KOPT-K1 (cell line): Measurements from ENCODE around the gene HIGD2A.

ENCODE experiments used
- H3K27ac ChIP-seq: fragments of 200-600 bp; sonication (generic); 2 replicates; pipeline ENCODE4 v1.5.1; 2016; ENCODE audit warnings: antibody characterized with exemption, mild to moderate bottlenecking, low read depth, low read length; ENCODE audit not compliant: poor library complexity, severe bottlenecking
- H3K36me3 ChIP-seq: fragments of 200-600 bp; sonication (generic); 2 replicates; pipeline ENCODE4 v1.5.1; 2017; ENCODE audit warnings: antibody characterized with exemption, mild to moderate bottlenecking, low read length, moderate library complexity; ENCODE audit not compliant: insufficient read depth
- H3K9me3 ChIP-seq: fragments of 200-600 bp; sonication (generic); 2 replicates; pipeline ENCODE4 v1.5.1; 2017; ENCODE audit warnings: antibody characterized with exemption, low read length, mild to moderate bottlenecking; ENCODE audit not compliant: insufficient read depth, poor library complexity, severe bottlenecking

HIGD2A gene

DNA sequence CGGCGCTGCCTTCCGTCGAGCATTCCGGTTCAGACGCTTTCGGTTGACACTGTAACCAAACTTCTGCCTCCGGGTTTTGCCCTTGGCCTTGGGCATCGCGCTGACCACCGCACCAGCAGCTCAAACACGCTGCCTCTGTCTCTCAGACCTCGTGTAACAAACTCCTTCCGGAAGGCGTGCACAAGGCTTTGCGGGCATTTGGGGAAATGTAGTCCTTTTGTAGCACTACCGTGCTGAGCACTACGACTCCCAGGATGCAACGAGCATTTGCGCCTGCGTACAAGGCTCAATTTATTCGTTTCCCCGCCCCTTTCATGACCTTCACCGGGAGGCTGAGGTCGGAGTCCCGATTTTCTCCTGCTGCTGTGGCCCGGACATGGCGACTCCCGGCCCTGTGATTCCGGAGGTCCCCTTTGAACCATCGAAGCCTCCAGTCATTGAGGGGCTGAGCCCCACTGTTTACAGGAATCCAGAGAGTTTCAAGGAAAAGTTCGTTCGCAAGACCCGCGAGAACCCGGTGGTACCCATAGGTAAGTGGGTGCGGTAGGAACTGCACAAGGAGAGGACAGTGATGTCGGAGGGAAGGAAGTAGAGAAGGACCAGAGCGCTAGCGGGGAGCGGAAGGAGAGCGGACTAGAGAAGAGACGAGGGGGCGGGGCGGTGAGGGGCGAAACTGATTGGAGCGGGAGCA, at the start of gene HIGD2A, which contains the start of gene NOP16:
Gene HIGD2A (plus strand): TSS at position 308 of the 691 bp plus-strand sequence. CDS start 69 bp downstream, at position 377.
Gene NOP16 (minus strand): TSS at position 155 of the 691 bp plus-strand sequence. CDS start 59 bp downstream, at position 96.
- Histone ChIP-seq H3K27ac (peak within 1 kb of the TSS; percentile 93), H3K36me3 (peaks cover 72% of the 10 kb centered on the region)

DNA sequence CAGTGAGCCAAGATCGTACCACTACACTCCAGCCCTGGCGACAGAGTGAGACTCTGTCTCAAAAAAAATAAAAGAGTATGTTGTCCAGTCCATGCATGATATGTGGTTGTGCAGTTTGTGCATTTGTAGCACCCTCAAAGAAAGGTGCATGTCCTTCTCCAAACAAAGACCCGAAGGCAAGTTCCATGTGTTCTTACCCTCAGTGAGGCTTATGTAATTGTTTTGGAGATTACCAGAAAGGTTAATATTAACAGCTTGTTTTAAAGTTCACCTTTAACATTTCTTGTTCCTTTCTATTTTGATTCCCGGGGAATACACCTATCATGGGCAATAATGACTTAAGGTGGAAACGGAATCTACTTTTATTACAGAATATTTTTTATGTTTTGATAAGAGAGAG, 49.2 kb upstream of the HIGD2A start:
- Histone ChIP-seq H3K27ac (no peak overlapping the region), H3K36me3 (peaks cover 30% of the 10 kb centered on the region), H3K9me3 (peaks cover 5% of the 10 kb centered on the region)

More for the DNA sequence above, at the start of gene HIGD2A, which contains the start of gene NOP16:
- H3K9me3 ChIP-seq, result no peaks in the 10 kb centered on the region

DNA sequence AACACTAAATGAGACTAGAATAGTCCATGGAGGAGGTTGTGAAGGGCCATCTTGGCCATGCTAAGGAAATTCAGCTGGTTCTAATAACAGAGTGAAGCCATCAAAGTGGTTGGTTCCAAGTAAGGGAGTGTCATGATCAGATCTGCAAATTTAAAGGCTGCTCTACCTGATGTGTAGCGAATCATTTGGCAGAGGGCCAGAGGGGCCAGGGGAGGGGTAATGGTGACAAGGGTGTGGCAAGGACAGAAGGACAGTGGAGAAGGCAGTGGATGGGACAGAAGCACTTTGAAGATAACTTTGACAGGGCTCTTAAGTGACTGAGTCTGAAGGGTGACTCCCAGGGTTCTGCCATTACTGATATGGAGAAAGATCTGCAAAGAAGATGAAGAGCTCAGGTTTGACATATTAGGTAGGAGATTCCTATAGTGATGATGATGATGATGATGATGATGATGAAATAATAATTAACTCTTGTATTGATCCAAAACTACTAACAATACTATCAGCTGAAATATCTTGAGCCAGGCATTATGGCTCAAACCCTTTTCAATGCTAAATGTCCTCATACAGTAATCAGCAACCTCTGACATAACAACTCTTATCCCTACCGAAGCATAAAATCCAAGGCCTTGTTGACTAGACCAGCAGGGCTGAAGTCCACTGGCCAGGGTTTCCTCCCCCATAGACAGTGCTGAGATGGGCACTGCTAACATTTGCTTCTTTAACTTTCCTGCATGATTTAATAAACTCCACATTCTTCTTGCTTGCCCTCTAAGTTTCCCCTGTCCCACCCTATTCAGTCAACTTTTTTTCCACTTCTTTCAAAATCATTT, 47.0 kb upstream of the HIGD2A start:
- Histone ChIP-seq H3K27ac (no peak overlapping the region), H3K36me3 (peaks cover 46% of the 10 kb centered on the region), H3K9me3 (no peaks in the 10 kb centered on the region)

DNA sequence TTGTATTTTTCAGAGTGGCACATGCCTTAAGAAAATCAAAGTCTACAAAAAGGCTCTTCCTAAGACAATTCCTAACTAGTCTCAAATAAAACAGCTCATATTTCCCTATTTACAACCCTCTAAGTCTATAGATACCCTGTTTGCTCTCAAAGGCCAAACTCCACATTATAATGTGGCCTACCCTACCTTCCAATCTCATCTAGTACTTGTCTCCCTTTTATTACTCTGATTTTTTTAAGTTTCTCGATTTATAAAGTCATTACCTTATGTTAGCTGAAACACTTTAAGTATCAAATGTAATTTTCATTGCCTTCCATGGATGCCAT, 46.4 kb upstream of the HIGD2A start:
- H3K9me3 ChIP-seq, result no peaks in the 10 kb centered on the region
- H3K27ac ChIP-seq, result no peak overlapping the region
- H3K36me3 ChIP-seq, result peaks cover 46% of the 10 kb centered on the region

GRCh38 chr5:176342766-176343458, 45.6 kb upstream of the HIGD2A start:
- Histone ChIP-seq H3K27ac (no peak overlapping the region), H3K36me3 (peaks cover 46% of the 10 kb centered on the region), H3K9me3 (no peaks in the 10 kb centered on the region)

DNA sequence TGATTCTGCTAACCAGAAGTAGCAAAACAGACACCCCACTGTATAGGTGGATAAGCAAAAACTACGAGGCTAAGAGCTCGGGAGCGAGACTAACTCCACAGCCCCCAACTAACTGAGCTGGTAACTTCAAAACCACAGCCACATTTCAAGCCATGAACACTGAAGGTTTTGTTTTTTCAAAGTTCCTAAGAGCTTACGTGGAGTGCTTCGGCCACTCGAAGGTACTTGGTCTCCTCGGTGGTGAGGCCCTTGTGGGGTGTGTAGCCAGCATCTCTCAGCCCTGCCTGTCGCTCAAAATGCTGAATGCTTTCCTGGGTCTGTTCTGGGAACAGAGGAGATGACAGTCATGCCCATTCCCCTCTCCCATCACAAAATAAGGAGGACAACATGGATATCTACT, 38.1 kb upstream of the HIGD2A start:
- H3K9me3 ChIP-seq, result no peaks in the 10 kb centered on the region
- no peak overlapping the region for H3K27ac ChIP-seq
- peaks cover 100% of the 10 kb centered on the region for H3K36me3 ChIP-seq

GRCh38 chr5:176352116-176352878, 36.3 kb upstream of the HIGD2A start:
- no peak overlapping the region for H3K27ac ChIP-seq
- peaks cover 100% of the 10 kb centered on the region for H3K36me3 ChIP-seq
- H3K9me3 ChIP-seq, result no peaks in the 10 kb centered on the region

- no peak overlapping the region for H3K27ac ChIP-seq
Measured at GRCh38 chr5:176353533-176353932, 35.0 kb upstream of the HIGD2A start.

GRCh38 chr5:176355400-176356178, 33.0 kb upstream of the HIGD2A start:
- no peaks in the 10 kb centered on the region for H3K9me3 ChIP-seq
- peaks cover 90% of the 10 kb centered on the region for H3K36me3 ChIP-seq
- no peak overlapping the region for H3K27ac ChIP-seq

More at GRCh38 chr5:176353533-176353932, 35.0 kb upstream of the HIGD2A start:
- H3K36me3 ChIP-seq, result peaks cover 100% of the 10 kb centered on the region
- H3K9me3 ChIP-seq, result no peaks in the 10 kb centered on the region

DNA sequence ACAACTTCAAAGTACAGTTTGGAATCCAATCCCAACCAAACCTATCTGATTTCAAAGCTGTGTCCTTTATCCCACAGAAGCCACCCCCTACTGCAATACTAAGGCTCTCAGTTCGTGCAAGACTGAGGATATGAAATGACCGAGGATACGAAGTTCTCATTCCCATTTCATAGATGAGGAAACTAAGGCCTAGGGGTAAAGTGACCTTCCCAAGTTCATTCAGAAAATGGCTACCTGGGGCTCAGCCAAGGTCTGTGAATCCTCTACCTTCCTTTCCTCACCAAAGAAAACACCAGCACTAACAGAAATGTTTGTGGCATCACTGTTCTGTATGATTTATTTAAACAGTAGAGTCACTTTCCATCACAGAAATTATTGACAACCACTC, 32.4 kb upstream of the HIGD2A start:
- no peak overlapping the region for H3K27ac ChIP-seq
- H3K9me3 ChIP-seq, result no peaks in the 10 kb centered on the region
- H3K36me3 ChIP-seq, result peaks cover 84% of the 10 kb centered on the region

GRCh38 chr5:176359658-176360057, 28.9 kb upstream of the HIGD2A start:
- no peaks in the 10 kb centered on the region for H3K9me3 ChIP-seq
- H3K27ac ChIP-seq, result no peak overlapping the region
- peaks cover 49% of the 10 kb centered on the region for H3K36me3 ChIP-seq

GRCh38 chr5:176360894-176361436, 27.6 kb upstream of the HIGD2A start:
- Histone ChIP-seq H3K9me3 (no peaks in the 10 kb centered on the region), H3K27ac (peak overlapping the region; percentile 72), H3K36me3 (peaks cover 36% of the 10 kb centered on the region)

GRCh38 chr5:176361437-176362232, 26.9 kb upstream of the HIGD2A start, which contains the start of gene KIAA1191:
Gene KIAA1191 (minus strand): TSS chr5:176361764. CDS start chr5:176359508, 2,256 bp downstream.
- no peaks in the 10 kb centered on the region for H3K9me3 ChIP-seq
- H3K36me3 ChIP-seq, result peaks cover 29% of the 10 kb centered on the region
- peak within 1 kb of the TSS; percentile 72 for H3K27ac ChIP-seq
